PFSK-1 (cell line): ENCODE data around the gene PHOX2B.

Experiments used
- FOXP2 ChIP-seq: optimal IDR thresholded peaks from 2 replicates; pipeline ENCODE3; 2011; ENCODE audit warnings: borderline replicate concordance, control low read depth, inconsistent platforms; ENCODE audit not compliant: insufficient read depth; ENCODE audit errors: extremely low read length, extremely low read depth
- POLR2AphosphoS5 ChIP-seq: IDR thresholded peaks from 2 replicates; pipeline ENCODE4 v1.6.1; 2012; ENCODE audit warnings: low read depth, mild to moderate bottlenecking, control low read depth, low read length, moderate library complexity
- REST ChIP-seq, 2 experiments: IDR thresholded peaks; 2 replicates each; pipeline versions ENCODE4 v1.6.1 to v1.8.0; 2011 to 2012; ENCODE audit warnings: low read depth in 2 of 2, low read length in 2 of 2, control low read depth in 1 of 2, inconsistent platforms in 1 of 2, mild to moderate bottlenecking in 1 of 2, moderate library complexity in 1 of 2; ENCODE audit not compliant: insufficient read depth in 1 of 2
- SIN3A ChIP-seq: IDR thresholded peaks from 2 replicates; pipeline ENCODE4 v1.6.1; 2012; ENCODE audit warnings: mild to moderate bottlenecking, low read length, moderate library complexity, borderline replicate concordance; ENCODE audit not compliant: insufficient read depth
- TAF1 ChIP-seq: IDR thresholded peaks from 2 replicates; pipeline ENCODE4 v1.6.1; 2012; ENCODE audit warnings: low read length, control low read depth, borderline replicate concordance; ENCODE audit not compliant: insufficient read depth

- TF ChIP-seq REST (IDR thresholded peaks at IDR 0.05; ENCODE audit: insufficient read depth in 1 of 2, low read depth in 2 of 2, low read length in 2 of 2): no peak
- TF ChIP-seq FOXP2: no peak
- no peak for TF ChIP-seq POLR2AphosphoS5
- no peak for TF ChIP-seq TAF1
- no peak for TF ChIP-seq SIN3A
These were observed 36.1 kb downstream of the PHOX2B start for GRCh38 chr4:41712425-41712824.
